Head of caudate nucleus (tissue), 42 donors: Measurements from ENCODE around the gene PRRC2C.
A peak's percentile ranks its signal among the peaks of the same experiment; 100 is the strongest.
"Not testable (repeated sequence)": the region's sequence is repeated elsewhere in the genome, so short reads cannot be mapped to it uniquely, and the experiment has no call there.

Experiments
- DNase-seq, 42 donors: peaks; one replicate each; pipeline versions ENCODE4 v3.0.0 to v3.0.0-alpha.2; 2020 to 2021; ENCODE audit warnings: mixed read lengths in 7 of 42
- intact Hi-C: fragments of 100-400 bp; cut with DNase I; formaldehyde crosslinking; loops from one replicate; pipeline ENCODE4 v1.15.0; 2022

PRRC2C gene

GRCh38 chr1:171566467-171566866, 81.1 kb downstream of the PRRC2C start:
- no peak for DNase-seq
- intact Hi-C loops = no loop called here

GRCh38 chr1:171570295-171570694, 85.0 kb downstream of the PRRC2C start:
- DNase-seq = no peak
- intact Hi-C loops = no loop called here

DNA sequence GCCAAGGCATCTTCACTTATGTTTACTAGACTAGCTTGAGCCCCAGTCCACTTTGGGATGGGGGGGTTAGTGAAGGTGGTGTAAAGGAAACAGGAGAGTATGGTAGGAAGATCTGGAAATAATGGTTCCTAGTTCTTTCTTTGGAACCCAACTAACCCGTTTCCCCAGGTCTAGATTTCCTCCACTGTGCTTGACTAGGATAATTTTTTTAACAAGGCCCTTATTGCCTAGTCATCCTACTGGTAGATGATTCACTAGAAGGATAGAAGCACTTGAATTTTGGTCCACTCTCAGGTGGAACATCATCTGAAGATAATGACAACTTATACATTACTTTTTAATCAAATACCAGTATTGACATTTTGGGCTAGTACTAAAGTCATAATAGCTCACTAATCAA, 90.8 kb downstream of the PRRC2C start:
- intact Hi-C loops = no loop called here
- no peak for DNase-seq

DNA sequence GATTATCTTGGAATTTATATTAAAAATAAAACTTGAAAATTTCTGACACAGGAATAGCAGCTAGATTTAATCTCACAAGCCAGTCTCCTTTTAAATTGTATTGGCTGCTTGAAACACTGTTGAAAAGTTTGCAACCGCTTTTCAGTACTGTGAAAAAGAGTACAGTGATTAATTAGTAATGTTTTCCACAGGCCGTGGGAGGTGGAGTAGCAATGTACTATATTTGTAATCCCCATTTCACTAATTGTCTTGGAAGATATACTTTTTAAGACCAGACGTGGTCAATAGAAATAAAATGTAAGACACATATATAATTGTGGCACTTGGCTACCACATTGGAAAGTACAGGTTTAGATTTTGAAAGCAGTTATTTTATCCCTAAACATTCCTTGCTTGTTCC, 95.9 kb downstream of the PRRC2C start:
- intact Hi-C loops = no loop called here
- DNase-seq = no peak

GRCh38 chr1:171581766-171582165, 96.4 kb downstream of the PRRC2C start:
- no peak for DNase-seq

DNA sequence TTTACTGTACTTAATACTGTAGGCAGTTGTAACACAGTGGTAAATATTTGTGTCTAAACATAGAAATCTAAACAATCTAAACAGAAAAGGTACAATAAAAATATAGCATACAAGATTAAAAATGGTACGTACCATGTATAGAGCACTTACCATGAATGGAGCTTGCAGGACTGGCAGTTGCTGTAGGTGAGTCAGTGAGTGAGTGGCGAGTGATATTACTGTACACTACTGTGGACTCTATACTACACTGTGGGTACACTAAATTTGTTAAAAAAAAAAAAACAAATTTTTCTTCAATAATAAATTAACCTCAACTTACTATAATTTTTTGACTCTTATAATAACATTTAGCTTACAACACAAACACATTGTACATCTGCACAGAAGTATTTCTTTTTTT, 97.3 kb downstream of the PRRC2C start:
- intact Hi-C loops = no loop called here
- DNase-seq = no peak

More at GRCh38 chr1:171581766-171582165, 96.4 kb downstream of the PRRC2C start:
- intact Hi-C loops = no loop called here

DNA sequence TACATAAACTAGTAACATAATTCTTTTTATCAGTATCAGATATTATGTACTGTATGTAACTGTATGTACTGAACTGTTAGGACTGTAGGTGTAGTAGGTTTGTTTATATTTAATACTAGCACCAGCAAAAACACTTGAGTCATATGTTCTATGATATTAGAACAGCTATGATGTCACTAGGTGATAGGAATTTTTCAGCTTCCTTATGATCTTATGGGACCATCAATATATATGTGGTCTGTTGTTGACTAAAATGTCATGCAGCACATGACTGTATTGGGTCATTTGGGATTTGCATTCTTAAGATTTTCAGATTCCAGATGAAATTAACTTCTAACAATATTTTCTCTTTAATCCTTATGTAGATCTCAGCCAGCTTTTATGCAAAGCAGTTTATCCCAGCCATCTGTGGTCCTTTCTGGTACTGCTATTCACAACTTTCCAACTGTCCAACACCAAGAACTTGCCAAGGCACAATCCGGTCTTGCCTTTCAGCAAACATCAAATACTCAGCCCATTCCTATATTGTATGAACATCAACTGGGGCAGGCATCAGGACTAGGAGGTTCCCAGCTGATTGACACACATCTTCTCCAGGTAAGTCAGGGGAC, 98.4 kb downstream of the PRRC2C start:
- intact Hi-C loops = no loop called here
- no peak for DNase-seq

- intact Hi-C loops = no loop called here
- DNase-seq = no peak
Measured at GRCh38 chr1:171585715-171586114, 100.4 kb downstream of the PRRC2C start.

DNA sequence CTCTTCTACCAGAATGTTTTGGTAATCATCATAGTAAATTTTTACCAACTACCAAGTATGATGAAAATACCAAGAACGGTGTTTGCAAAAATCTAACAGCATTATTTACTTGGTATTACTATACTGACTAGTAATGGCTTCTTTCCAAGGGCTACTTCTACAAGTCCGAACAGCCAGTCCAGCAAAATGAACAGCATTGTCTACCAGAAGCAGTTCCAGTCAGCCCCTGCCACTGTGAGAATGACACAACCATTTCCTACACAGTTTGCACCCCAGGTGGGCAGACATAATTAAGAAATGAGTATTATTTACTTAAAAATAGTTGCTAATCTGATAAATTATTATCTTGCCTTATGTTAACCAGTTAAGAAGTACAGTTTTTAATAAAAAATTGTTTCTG, 102.9 kb downstream of the PRRC2C start:
- intact Hi-C loops = no loop called here
- DNase-seq = peak in 2 of 42 donors; percentile 30 to 33

GRCh38 chr1:171590022-171590421, 104.7 kb downstream of the PRRC2C start:
- intact Hi-C loops = no loop called here
- no peak for DNase-seq

- intact Hi-C loops = no loop called here
- no peak for DNase-seq
Measured at GRCh38 chr1:171595324-171595723, 110.0 kb downstream of the PRRC2C start.

DNA sequence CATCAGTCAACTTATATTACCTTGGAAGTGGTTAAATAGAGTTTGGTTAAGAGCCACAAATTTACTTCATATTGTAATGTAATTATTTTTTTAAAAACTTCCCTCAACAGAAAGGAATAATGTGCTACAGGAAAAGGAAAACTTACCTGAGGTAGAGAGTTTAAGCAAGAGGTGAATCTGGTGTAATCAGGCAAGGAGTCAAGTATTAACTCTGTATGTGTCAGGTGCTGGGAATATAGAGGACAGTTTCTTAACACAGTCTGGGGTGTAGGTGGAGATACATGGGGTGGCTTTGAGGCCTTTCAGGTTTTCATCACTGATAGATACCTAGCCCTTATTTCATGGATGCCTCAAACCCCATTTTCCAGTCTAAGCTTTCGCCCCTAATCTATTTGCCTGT, 110.8 kb downstream of the PRRC2C start:
- DNase-seq = no peak
- intact Hi-C loops = no loop called here

- DNase-seq = no peak
- intact Hi-C loops = no loop called here
Measured at GRCh38 chr1:171596705-171597104, 111.4 kb downstream of the PRRC2C start.

DNA sequence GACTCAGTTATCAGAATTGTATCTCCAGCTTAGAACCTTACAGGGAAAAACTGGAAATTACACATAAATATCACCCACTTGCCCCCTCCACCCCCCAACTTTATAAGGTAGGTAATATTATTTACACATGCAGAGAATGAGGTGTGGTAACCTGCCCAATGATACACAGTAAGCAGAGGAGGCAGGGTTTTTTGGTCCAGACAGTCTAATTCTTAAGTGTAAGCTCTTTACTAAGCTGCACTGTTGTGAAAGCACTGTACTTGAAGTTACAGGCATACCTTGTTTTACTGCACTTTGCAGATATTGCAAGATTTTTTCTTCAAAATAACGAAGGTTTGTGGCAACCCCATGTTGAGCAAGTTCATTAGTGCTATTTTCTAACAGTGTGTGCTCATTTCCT, 111.9 kb downstream of the PRRC2C start:
- intact Hi-C loops = no loop called here
- no peak for DNase-seq

DNA sequence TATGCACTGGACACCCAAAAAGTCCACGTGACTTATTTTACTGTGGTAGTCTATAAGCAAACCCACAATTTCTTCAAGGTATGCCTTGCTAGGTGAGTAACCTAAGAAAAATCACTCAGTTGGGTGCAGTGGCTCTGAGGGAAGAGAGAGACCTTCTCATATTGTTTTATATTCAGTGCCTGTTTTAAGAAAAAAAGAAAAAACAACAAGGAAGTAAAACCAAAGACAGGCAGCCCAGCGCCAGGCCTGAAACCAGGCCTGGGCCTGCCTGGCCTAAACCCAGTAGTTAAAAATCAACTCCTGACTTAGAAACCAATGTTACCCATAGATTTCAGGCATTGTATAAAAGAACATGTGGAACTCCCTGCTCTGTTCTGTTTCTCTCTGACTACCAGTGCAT, 115.0 kb downstream of the PRRC2C start:
- intact Hi-C loops, DNase-seq: not testable (repeated sequence)

DNA sequence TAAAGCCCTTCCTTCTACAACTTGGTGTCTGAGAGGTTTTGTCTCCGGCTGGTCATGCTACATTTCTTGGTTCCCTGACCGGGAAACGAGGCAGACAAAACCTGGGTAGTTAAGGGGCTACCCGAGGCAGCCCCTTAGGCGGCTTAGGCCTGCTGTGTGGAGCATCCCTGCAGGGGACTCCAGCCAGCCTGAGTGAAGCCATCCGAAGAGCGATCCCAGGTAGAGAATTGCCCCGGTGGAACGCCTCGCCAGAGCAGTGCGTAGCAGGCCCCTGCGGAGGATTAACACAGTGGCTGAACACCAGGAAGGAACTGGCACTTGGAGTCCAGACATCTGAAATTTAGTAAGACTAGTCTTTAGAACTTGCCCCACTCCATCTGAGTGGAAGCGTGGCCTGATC, 115.5 kb downstream of the PRRC2C start:
- DNase-seq = no peak
- intact Hi-C loops = no loop called here

DNA sequence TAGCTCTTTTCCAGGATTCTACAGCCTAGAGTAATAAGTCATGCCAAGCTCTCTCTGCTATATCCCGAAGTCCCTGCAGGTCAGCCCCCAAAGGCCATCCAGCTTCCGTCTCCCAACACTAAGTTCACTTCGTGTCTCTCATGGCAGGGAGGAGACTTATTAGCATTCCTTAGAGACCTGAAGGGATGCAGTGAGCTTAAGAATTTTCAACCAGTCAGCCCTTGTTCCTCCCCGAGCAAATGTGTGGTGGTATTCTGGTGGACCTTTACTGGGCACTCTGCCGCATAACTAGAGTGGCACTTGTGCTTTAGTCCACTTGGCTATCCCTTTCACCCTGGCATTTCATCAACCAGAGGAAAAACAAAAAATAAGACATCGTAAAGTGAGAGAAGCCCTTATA, 117.7 kb downstream of the PRRC2C start:
- intact Hi-C loops, DNase-seq: not testable (repeated sequence)

GRCh38 chr1:171606402-171606941, 121.1 kb downstream of the PRRC2C start:
- DNase-seq = peak in 14 of 42 donors; percentile 5 to 51 (median 18)
- intact Hi-C loops = no loop called here

GRCh38 chr1:171610385-171610784, 125.1 kb downstream of the PRRC2C start:
- peak in 1 of 42 donors; percentile 9 for DNase-seq
- intact Hi-C loops = no loop called here

DNA sequence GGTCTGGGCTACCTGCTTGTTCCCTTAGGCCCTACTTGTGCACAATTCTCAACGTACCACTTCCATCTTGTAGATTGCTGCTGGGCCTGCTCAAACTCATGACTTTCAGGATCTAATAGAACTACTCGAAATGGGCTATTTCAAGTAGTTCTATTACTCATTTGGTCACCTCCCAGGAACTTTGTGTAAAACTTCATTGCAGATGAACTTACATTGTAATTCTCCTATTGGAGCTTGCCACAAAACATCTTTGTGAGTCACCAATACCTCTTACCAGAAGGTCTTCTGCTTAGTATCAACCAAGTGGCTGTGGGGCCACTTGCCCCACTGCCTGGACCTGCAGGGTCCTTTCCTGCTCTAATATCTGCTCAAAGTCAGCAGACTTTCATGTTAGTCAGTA, 126.0 kb downstream of the PRRC2C start:
- intact Hi-C loops = no loop called here
- no peak for DNase-seq

GRCh38 chr1:171613282-171613681, 128.0 kb downstream of the PRRC2C start:
- intact Hi-C loops = no loop called here

More at GRCh38 chr1:171613282-171613681, 128.0 kb downstream of the PRRC2C start:
- no peak for DNase-seq
